ENCODE measurements around the gene ZNF592. TPM values are rescaled to one million over a fixed set of nuclear protein-coding genes. Genes with fewer than 3 reads are reported as not detected.

Gene ZNF592
- total and polyA plus RNA-seq, 2 donors (not counting 1 experiment from before 2014, with no cell fraction given): 5.1 to 7.5 TPM

DNA sequence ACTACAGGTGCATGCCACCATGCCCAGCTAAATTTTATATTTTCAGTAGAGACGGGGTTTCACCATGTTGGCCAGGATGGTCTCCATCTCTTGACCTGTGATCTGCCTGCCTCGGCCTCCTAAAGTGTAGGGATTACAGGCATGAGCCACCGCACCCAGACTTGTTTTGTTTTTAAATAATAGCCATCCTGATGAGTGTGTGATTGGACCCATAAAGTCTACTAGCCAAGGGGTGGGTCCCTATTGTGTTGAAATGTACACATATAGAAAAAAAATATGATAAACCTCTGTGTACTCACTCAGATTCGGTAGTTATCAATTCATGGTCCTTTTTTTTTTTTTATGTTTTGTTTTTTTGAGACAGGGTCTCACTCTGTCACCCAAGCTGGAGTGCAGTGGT, 17.3 kb downstream of the ZNF592 start:
- Histone ChIP-seq H3K9me3 (ENCODE audit: control insufficient read depth, insufficient read depth, low read depth, low read length) (no peaks in the 10 kb centered on the region), H3K27me3 (ENCODE audit: control insufficient read depth, insufficient read depth, low read length) (no peaks in the 10 kb centered on the region), H3K4me3 (replicated peaks in 1 of 4; ENCODE audit: control extremely low read depth in 1 of 4, insufficient read depth in 1 of 4, low read depth in 3 of 4, low read length in 4 of 4) (no peak overlapping the region), H3K36me3 (ENCODE audit: control insufficient read depth, insufficient read depth, low read length) (no peaks in the 10 kb centered on the region), H4K20me1 (ENCODE audit: control insufficient read depth, extremely low read depth, insufficient read depth, low read length) (peaks cover 2% of the 10 kb centered on the region), H2AFZ (ENCODE audit: low read length) (no peak overlapping the region), H3K4me2 (ENCODE audit: extremely low read depth, insufficient read depth, low read length) (no peak overlapping the region), H3K9ac (ENCODE audit: insufficient read depth, low read length) (no peak overlapping the region), H3K79me2 (ENCODE audit: control insufficient read depth, insufficient read depth, low read length) (peaks cover 65% of the 10 kb centered on the region), H3K4me1 (ENCODE audit: control insufficient read depth, extremely low read depth, insufficient read depth, low read length) (no peaks in the 10 kb centered on the region), H3K27ac (ENCODE audit: insufficient read depth, low read length) (no peak overlapping the region)
- no peak for TF ChIP-seq EZH2 (IDR thresholded peaks at IDR 0.05; ENCODE audit: low read length, missing control alignments)
- no peak for TF ChIP-seq CTCF (conservative IDR thresholded peaks at IDR 0.05 in 1 of 2, IDR thresholded peaks at IDR 0.05 in 1 of 2; ENCODE audit: low read depth in 1 of 2, low read length in 2 of 2)
- DNase-seq (ENCODE audit: low read depth in 2 of 2): no peak

DNA sequence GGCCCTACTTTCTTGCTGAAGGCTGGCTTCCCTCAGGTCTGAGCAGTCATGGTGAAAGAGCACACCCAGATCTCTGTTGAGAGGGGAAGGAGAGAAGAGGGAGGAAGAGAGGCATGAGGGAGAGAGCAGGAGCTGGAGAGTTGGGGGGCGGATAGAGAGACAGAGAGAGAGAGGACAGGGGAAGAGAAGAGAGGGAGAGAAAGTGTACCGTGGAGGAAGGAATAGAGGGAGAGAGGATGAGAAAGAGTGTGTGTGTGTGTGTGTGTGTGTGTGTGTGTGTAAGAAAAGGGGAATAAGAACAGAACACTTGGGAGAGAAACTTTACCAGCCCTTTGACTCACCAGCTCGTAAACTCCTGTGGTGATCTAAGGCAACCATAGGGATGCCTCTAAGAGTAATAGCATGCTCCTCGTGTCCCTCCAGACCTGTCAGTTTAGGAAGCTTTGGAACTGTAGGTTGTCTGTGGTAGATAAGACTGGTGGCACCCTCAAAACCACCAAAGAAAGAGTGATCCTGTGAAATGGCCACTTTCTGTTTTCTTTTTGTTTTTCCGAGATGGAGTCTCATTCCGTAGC, 18.2 kb downstream of the ZNF592 start:
- Histone ChIP-seq H3K4me3 (replicated peaks in 1 of 4; ENCODE audit: control extremely low read depth in 1 of 4, insufficient read depth in 1 of 4, low read depth in 3 of 4, low read length in 4 of 4) (no peak overlapping the region), H2AFZ (ENCODE audit: low read length) (no peak overlapping the region), H3K4me2 (ENCODE audit: extremely low read depth, insufficient read depth, low read length) (no peak overlapping the region), H4K20me1 (ENCODE audit: control insufficient read depth, extremely low read depth, insufficient read depth, low read length) (peaks cover 2% of the 10 kb centered on the region), H3K79me2 (ENCODE audit: control insufficient read depth, insufficient read depth, low read length) (peaks cover 61% of the 10 kb centered on the region), H3K27ac (ENCODE audit: insufficient read depth, low read length) (no peak overlapping the region), H3K4me1 (ENCODE audit: control insufficient read depth, extremely low read depth, insufficient read depth, low read length) (no peaks in the 10 kb centered on the region), H3K9ac (ENCODE audit: insufficient read depth, low read length) (no peak overlapping the region), H3K36me3 (ENCODE audit: control insufficient read depth, insufficient read depth, low read length) (no peaks in the 10 kb centered on the region), H3K27me3 (ENCODE audit: control insufficient read depth, insufficient read depth, low read length) (no peaks in the 10 kb centered on the region), H3K9me3 (ENCODE audit: control insufficient read depth, insufficient read depth, low read depth, low read length) (no peaks in the 10 kb centered on the region)
- DNase-seq (ENCODE audit: low read depth in 2 of 2): no peak
- TF ChIP-seq CTCF (conservative IDR thresholded peaks at IDR 0.05 in 1 of 2, IDR thresholded peaks at IDR 0.05 in 1 of 2; ENCODE audit: low read depth in 1 of 2, low read length in 2 of 2) (no peak), EZH2 (IDR thresholded peaks at IDR 0.05; ENCODE audit: low read length, missing control alignments) (no peak)

DNA sequence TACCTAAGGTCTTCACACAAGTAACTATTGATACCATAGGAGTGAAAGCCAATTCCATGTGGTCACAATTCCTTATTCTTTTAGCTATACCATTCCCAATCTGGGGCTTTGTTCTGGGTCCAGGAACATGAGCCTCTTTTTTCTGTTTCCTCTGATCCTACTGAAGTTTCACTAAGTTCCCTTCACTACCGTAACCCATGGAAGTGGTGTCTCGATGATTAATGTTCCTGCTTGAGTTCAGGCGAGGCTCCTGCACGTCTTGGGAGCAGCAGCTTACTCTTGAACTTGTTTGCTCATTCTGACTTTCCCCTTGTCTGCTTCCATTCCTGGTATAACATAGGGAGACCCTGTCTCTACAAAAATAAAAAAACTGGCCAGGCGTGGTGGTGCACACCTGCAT, 23.6 kb downstream of the ZNF592 start:
- H4K20me1 ChIP-seq (ENCODE audit: control insufficient read depth, extremely low read depth, insufficient read depth, low read length): no peaks in the 10 kb centered on the region
- H3K27me3 ChIP-seq (ENCODE audit: control insufficient read depth, insufficient read depth, low read length): no peaks in the 10 kb centered on the region
- H3K9ac ChIP-seq (ENCODE audit: insufficient read depth, low read length): no peak overlapping the region
- peaks cover 35% of the 10 kb centered on the region for H3K79me2 ChIP-seq (ENCODE audit: control insufficient read depth, insufficient read depth, low read length)
- no peak for TF ChIP-seq CTCF (conservative IDR thresholded peaks at IDR 0.05 in 1 of 2, IDR thresholded peaks at IDR 0.05 in 1 of 2; ENCODE audit: low read depth in 1 of 2, low read length in 2 of 2)
- no peak for TF ChIP-seq EZH2 (IDR thresholded peaks at IDR 0.05; ENCODE audit: low read length, missing control alignments)
- H3K9me3 ChIP-seq (ENCODE audit: control insufficient read depth, insufficient read depth, low read depth, low read length): no peaks in the 10 kb centered on the region
- H3K4me1 ChIP-seq (ENCODE audit: control insufficient read depth, extremely low read depth, insufficient read depth, low read length): no peaks in the 10 kb centered on the region
- H2AFZ ChIP-seq (ENCODE audit: low read length): no peak overlapping the region
- H3K4me2 ChIP-seq (ENCODE audit: extremely low read depth, insufficient read depth, low read length): no peak overlapping the region
- H3K4me3 ChIP-seq (replicated peaks in 1 of 4; ENCODE audit: control extremely low read depth in 1 of 4, insufficient read depth in 1 of 4, low read depth in 3 of 4, low read length in 4 of 4): no peak overlapping the region
- no peak overlapping the region for H3K27ac ChIP-seq (ENCODE audit: insufficient read depth, low read length)
- H3K36me3 ChIP-seq (ENCODE audit: control insufficient read depth, insufficient read depth, low read length): peaks cover 2% of the 10 kb centered on the region
- peak in 1 of 2 donors; percentile 31 for DNase-seq (ENCODE audit: low read depth in 2 of 2)

Data from fibroblast of lung (primary cell).